LNCAP (cell line): ENCODE measurements around the gene EPHA6.

Experiments used
- TF ChIP-seq, protein P1 (sequence below): fragments of 450-650 bp; IDR thresholded peaks from 2 replicates; pipeline ENCODE4 v1.5.1; 2017; ENCODE audit warnings: mild to moderate bottlenecking

The EPHA6 gene

DNA sequence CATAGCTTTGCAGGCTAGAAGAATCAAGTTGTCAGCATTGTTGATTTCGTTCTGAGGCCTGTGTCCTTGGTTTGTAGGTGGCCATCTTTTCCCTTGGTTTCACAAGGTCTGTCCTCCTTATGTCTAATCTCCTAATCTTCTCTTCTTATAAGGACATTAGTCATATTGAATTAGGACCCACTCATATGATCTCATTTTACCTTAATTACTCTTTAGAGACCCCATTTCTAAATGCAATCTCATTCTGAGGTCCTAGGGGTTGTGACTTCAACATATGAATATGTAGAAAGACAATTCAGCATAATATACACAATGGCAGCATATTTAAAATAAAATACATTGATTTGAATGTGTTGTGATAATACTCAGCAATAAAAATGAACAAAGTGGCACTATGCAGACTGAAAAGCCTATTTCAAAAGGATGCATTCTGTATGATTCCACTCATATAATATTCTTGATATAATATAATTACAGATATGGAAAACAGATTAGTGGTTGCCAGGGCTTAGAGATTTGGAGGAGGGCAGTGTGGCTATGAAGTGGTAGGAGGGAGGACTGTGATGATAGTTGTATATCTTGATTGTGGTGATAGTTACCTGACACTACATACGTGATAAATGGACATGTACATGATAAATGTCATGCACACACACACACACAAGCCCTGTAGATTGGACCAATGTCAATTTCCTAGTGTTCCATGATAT is 431.0 kb downstream of the EPHA6 start:
- TF ChIP-seq, protein P1, sequence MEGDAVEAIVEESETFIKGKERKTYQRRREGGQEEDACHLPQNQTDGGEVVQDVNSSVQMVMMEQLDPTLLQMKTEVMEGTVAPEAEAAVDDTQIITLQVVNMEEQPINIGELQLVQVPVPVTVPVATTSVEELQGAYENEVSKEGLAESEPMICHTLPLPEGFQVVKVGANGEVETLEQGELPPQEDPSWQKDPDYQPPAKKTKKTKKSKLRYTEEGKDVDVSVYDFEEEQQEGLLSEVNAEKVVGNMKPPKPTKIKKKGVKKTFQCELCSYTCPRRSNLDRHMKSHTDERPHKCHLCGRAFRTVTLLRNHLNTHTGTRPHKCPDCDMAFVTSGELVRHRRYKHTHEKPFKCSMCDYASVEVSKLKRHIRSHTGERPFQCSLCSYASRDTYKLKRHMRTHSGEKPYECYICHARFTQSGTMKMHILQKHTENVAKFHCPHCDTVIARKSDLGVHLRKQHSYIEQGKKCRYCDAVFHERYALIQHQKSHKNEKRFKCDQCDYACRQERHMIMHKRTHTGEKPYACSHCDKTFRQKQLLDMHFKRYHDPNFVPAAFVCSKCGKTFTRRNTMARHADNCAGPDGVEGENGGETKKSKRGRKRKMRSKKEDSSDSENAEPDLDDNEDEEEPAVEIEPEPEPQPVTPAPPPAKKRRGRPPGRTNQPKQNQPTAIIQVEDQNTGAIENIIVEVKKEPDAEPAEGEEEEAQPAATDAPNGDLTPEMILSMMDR = no peak

DNA sequence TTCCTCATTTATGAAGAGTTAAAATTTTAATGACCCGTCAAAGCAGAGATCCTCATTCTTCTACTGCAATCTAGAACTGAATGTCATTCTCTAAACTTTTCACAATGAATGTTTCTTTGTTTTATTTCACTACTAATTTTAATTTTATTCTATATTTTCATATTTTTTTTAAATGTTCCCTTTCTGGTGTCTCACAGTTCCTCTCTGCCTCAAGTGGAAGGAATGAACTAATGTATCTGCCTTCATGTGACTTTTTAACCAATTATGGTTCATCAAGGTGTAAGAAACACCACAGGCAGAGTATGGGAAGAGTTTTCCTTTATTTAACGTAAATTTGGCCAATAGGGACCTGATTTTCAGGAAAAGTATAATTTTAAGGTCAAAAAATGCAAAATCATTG is 441.7 kb downstream of the EPHA6 start:
- TF ChIP-seq, protein P1 = no peak

DNA sequence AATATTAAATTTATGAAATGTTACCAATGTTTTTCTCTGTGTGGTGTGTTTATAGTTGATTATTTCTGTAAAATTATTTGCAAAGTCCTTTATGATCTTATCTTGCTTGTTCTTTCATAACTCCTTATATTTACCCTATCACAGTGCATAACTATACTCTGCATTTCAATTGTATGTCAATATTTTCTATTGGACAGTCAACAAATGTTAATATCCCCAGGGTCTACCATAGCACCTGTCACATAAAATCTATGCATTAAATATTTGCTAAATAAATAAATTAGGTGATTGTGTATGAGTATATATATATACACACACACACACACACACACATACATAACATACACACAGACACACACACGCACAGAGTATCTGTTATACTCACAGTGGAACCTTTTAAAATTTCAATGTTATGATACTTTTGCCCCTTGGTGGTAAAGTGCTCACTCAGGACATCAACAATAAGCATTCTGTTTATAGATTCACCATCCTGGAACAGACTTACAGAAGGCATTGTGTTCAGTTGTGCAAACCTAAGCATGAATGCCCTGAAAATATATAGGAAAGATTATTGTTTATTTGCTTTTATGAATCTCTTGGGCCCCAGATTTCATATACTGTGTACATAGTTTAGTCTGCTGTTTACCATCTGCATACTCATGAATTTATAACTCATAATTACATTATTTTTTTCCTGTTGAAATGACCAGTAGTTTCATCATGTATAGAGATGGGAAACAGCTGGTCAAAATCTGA is 443.7 kb downstream of the EPHA6 start:
- TF ChIP-seq, protein P1 = no peak

DNA sequence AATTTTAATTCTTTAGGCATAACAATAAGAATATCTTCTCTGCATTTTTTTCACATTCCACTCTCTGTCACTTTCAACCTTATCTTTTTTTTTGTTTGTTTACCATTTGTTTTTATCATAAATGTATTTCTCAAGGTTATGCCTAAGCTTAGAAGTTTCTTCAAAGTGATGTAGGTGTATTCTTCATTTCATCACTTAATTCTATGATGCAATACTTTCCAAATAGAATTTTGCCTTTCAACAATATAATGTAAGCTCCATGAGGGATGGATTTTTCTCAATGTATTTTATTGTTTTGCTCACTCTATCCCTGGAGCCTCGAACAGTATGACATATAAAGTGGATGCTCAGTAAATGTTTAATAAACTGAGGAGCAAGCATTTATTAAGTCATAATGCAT is 444.9 kb downstream of the EPHA6 start:
- TF ChIP-seq, protein P1 = no peak

DNA sequence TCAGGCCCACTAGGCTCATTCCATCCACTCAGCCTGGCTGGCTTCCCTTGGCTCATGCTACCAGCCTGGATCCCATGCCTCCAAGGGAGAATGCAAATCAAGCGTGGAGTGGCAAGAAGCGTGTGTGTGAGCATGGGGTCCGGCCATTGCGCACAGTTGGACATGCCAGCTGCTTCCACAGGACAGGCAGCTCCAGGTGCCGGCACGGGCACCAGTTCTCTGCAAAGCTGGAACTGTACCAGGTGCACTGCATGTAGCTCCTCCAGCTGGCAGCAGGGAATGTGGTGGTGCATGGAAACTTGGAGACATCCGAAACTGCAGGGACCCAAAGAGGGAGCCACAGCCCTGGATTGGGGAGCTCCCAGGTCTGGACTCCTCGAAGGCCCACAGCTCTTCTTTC is 449.8 kb downstream of the EPHA6 start:
- TF ChIP-seq, protein P1 = no peak

DNA sequence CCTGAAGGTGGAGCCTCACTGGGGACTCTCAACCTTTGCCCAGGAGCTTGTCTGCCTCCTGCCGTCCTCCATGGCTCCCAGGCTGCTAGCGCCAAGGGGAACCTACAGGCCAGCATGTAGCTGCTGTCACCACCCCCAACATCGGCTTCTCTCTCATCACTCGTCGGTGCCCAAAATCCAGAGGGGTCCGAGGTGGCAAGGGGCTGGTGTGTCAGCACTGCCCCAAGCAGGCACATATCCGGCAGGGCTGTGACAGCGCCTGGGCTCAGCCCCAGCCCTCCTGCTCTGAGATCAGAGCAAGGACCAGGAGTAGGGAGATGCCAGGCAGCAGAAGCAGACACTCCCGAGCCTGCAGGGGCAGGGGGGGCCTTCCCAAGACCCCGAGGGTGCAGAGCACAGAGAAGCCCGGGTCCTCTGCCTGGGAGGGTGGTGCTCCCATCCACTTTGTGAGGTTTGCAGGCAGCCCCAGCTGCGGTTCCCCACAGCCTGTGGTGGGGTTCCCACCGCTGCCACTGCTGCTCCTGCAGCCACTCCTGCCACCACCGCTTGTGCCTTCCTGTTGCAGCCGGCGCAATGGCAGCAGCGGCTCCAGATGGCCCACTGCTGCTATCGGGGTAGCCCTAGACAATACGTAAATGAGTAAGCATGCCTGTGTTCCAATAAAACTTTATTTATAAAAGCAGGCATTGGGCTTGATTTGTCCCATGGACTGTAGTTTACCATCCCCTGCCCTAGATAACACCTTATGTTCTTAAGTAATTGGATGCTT is 451.0 kb downstream of the EPHA6 start:
- TF ChIP-seq, protein P1 = no peak

DNA sequence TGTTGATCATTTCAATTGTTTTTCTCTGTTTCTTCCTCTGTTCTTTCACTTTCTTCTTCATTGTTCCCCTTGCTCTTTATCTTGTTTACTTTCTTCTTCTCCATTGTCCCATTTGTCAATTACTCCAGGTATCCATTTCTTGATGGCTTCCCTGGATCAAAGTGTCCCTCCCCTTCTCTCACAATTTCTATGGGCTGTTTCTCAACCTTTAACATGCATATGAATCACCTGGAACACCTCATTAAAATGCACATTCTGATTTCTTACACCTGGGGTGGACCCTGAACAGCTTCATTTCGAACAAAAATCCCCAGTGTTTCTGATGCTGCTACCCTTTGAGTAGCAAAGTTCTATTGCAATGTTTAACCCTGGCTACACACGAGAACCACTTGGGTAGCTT is 454.8 kb downstream of the EPHA6 start:
- TF ChIP-seq, protein P1 = no peak
